Sciatic nerve (tissue), 2 donors: ENCODE results near the gene ZNF778. TPM values are rescaled to one million over a fixed set of nuclear protein-coding genes. Genes with fewer than 3 reads are reported as not detected.

Source experiments
- ATAC-seq: fragments of 200-7000 bp; cut with Tn5 transposase; one replicate; pipeline ENCODE4 v1.9.1; 2020; ENCODE audit warnings: mild to moderate bottlenecking, moderate library complexity
- DNase-seq: peaks from one replicate; pipeline ENCODE4 v3.0.0-alpha.2; 2020; ENCODE audit warnings: low spot score
- intact Hi-C: fragments of 100-400 bp; cut with DNase I; formaldehyde crosslinking; loops from one replicate; pipeline ENCODE4 v1.14.2; 2022
- total RNA-seq: library from RNA; stranded (reverse); fragmentation: NEBNext Ultra II Directional; extraction: Animal tissue kit (Norgen Biotek cat#: 25700); gene quantifications from one replicate; pipeline ENCODE4 v1.2.1, GENCODE V29; 2021
- donor health status: DM: no; HTN: no; CAD: no.
- donor health status: DM: no; HTN: no; CAD: no.

The ZNF778 gene
- total RNA-seq, 1 donor from 2014 or later = 9.8 TPM

- ATAC-seq (no peak), DNase-seq (no peak)
Observed at GRCh38 chr16:89281189-89281577, 63.7 kb downstream of the ZNF778 start.

GRCh38 chr16:89281829-89282228 is 64.3 kb downstream of the ZNF778 start:
- no peak for ATAC-seq
- no peak for DNase-seq
- intact Hi-C loops = no loop called here

More at GRCh38 chr16:89281189-89281577, 63.7 kb downstream of the ZNF778 start:
- intact Hi-C loops = no loop called here

GRCh38 chr16:89282523-89282922 is 65.0 kb downstream of the ZNF778 start:
- no peak for ATAC-seq
- no peak for DNase-seq
- intact Hi-C loops = no loop called here

GRCh38 chr16:89283449-89283848 is 65.9 kb downstream of the ZNF778 start:
- intact Hi-C loops = no loop called here
- ATAC-seq (no peak), DNase-seq (no peak)

- no peak for DNase-seq
- intact Hi-C loops = no loop called here
- ATAC-seq = no peak
Observed at GRCh38 chr16:89285381-89285780, 67.9 kb downstream of the ZNF778 start.

GRCh38 chr16:89286096-89286495 is 68.6 kb downstream of the ZNF778 start:
- ATAC-seq (no peak), DNase-seq (no peak)

More at GRCh38 chr16:89286096-89286495, 68.6 kb downstream of the ZNF778 start:
- intact Hi-C loops = no loop called here

Other genes starting within 250 kb of the ZNF778 start
- 8.2 TPM for gene CBFA2T3, start 240.5 kb upstream of the ZNF778 start, total RNA-seq
- gene ACSF3, start 123.9 kb upstream of the ZNF778 start, total RNA-seq = 41.1 TPM
- 1.2 TPM for gene CDH15, start 46.0 kb upstream of the ZNF778 start, total RNA-seq
- 0.98 TPM for gene SLC22A31, start 17.2 kb upstream of the ZNF778 start, total RNA-seq